Nephron progenitor cell (in vitro differentiated cells): ENCODE results near the gene PHF10.
"Not testable (repeated sequence)": the region's sequence is repeated elsewhere in the genome, so short reads cannot be mapped to it uniquely, and the experiment has no call there.

Source experiments
- DNase-seq: peaks from one replicate; pipeline ENCODE4 v3.0.0; 2021
- H3K27ac Mint-ChIP-seq: 2 replicates; pipeline ENCODE4 v1.8.0; 2021; ENCODE audit warnings: mild to moderate bottlenecking, moderate library complexity, mixed read lengths
- H3K27me3 Mint-ChIP-seq: 2 replicates; pipeline ENCODE4 v1.8.0; 2021; ENCODE audit warnings: mild to moderate bottlenecking, low read depth, mixed read lengths; ENCODE audit not compliant: poor library complexity
- H3K36me3 Mint-ChIP-seq: 2 replicates; pipeline ENCODE4 v1.8.0; 2021; ENCODE audit warnings: low read depth, mixed read lengths
- H3K4me1 Mint-ChIP-seq: 2 replicates; pipeline ENCODE4 v1.8.0; 2021; ENCODE audit warnings: mixed read lengths
- H3K4me3 Mint-ChIP-seq: 2 replicates; pipeline ENCODE4 v1.8.0; 2021; ENCODE audit warnings: mild to moderate bottlenecking, moderate library complexity, mixed read lengths
- H3K9me3 Mint-ChIP-seq: 2 replicates; pipeline ENCODE4 v1.8.0; 2021; ENCODE audit warnings: mild to moderate bottlenecking, moderate library complexity, mixed read lengths
- TF ChIP-seq, protein P1 (sequence below): fragments of 200-600 bp; sonication (generic); IDR thresholded peaks from 2 replicates; pipeline ENCODE4 v1.5.0; 2021; ENCODE audit warnings: antibody characterized with exemption

The PHF10 gene

DNA sequence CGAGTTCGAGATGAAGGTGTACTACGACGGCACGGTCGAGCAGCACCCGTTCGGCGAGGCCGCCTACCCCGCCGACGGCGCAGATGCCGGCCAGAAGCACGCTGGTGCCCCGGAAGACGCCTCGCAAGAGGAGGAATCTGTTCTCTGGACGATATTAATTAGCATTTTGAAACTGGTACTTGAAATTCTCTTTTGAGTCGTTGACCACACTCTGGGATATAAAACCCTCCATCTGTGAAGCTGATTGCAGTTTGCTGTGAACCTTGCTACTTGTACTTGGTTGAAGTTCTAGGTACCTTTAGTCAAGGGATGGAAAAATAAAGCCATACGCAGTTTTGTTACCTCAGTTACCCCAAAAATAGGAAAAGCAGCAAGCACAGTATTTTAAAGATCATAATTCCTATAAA, 21.5 kb downstream of the PHF10 start:
- H3K27ac Mint-ChIP-seq: peak overlapping the region; percentile 84
- H3K4me1 Mint-ChIP-seq: peaks cover 61% of the 10 kb centered on the region
- no peak for DNase-seq
- H3K9me3 Mint-ChIP-seq: peaks cover 8% of the 10 kb centered on the region
- TF ChIP-seq, protein P1, sequence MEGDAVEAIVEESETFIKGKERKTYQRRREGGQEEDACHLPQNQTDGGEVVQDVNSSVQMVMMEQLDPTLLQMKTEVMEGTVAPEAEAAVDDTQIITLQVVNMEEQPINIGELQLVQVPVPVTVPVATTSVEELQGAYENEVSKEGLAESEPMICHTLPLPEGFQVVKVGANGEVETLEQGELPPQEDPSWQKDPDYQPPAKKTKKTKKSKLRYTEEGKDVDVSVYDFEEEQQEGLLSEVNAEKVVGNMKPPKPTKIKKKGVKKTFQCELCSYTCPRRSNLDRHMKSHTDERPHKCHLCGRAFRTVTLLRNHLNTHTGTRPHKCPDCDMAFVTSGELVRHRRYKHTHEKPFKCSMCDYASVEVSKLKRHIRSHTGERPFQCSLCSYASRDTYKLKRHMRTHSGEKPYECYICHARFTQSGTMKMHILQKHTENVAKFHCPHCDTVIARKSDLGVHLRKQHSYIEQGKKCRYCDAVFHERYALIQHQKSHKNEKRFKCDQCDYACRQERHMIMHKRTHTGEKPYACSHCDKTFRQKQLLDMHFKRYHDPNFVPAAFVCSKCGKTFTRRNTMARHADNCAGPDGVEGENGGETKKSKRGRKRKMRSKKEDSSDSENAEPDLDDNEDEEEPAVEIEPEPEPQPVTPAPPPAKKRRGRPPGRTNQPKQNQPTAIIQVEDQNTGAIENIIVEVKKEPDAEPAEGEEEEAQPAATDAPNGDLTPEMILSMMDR: no peak
- H3K27me3 Mint-ChIP-seq: peaks cover 3% of the 10 kb centered on the region
- H3K36me3 Mint-ChIP-seq: peaks cover 20% of the 10 kb centered on the region
- peak overlapping the region; percentile 90 for H3K4me3 Mint-ChIP-seq

DNA sequence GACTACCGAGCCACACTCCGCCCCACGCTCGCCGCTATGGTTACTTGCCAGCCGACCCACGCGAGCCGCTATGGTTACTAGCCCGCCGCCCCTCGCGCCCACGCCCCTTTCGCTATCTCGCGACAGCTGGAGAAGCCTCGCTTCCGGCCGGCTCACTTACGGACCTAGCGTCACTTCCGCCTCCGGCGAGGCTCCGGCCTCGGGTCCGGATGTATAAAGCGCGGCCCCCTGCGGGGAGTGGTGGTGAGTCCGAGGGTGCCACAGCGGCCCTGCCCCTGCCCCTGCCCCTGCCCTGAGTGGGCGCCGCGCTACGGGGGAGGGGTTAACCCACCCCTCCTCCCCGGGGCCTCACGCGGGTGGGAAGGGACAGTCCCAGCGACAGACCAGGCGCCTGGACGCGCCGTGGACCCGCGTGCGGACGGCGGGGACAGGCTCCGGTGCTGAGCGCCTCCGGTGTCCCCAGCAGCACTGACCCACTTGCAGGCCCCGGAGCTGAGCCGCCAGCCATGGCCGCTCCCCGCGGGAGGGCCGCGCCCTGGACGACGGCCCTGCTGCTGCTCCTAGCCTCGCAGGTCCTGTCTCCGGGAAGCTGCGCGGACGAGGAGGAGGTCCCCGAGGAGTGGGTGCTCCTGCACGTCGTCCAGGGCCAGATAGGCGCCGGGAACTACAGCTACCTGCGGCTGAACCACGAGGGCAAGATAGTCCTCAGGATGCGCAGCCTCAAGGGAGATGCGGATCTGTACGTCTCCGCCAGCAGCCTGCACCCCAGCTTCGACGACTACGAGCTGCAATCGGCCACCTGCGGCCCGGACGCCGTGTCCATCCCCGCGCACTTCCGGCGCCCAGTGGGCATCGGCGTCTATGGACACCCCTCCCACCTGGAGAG, 22.1 kb downstream of the PHF10 start, which contains the start of the genes C6orf120 and WDR27:
Gene C6orf120, plus strand, starts transcription at position 173 of the 886 bp plus-strand sequence. Its CDS starts 334 bp downstream, at position 507.
Gene WDR27, minus strand, starts transcription at position 76 of the 886 bp plus-strand sequence. CDS start 13,024 bp downstream, outside the sequence.
- TF ChIP-seq, protein P1: no peak
- Mint-ChIP-seq H3K9me3 (peaks cover 15% of the 10 kb centered on the region), H3K27me3 (peaks cover 5% of the 10 kb centered on the region), H3K36me3 (peaks cover 26% of the 10 kb centered on the region), H3K4me1 (peaks cover 61% of the 10 kb centered on the region), H3K4me3 (peak within 1 kb of the TSS; percentile 96), H3K27ac (peak within 1 kb of the TSS; percentile 88)
- peak; percentile 94 for DNase-seq

DNA sequence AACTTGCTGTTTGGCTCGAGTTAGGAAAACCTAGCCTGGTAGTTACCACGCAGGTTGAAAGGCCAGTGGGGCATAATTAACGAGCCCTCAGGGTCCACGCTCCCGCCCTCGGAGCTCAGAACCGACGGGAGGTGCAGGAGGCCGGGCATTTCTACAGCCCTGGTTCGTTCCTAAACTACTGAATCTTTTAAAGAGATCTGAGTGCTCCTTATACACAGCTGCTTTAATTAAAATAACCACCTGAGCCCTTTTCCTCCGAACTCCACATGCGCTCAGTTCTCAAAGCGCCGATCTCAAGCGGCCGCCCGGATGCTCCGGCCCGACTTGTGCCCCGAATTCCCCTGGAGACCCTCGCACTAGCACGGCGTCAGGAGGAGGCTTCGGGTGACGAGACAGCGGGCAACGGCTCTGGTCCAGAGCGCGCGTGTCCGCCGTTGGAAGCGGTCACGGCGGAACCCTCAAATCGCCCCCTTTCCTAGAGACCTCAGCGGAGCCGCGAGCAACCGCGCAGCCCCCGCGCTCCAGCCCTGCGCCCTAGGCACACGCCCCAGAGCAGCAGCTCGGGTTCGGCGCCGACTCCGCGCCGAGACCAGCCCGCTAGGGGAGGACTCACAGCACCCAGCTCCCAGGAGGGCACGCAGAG, 22.9 kb downstream of the PHF10 start:
- Mint-ChIP-seq H3K9me3 (peaks cover 22% of the 10 kb centered on the region), H3K27ac (peak overlapping the region; percentile 88), H3K4me1 (peaks cover 60% of the 10 kb centered on the region), H3K4me3 (peak overlapping the region; percentile 96), H3K36me3 (peaks cover 33% of the 10 kb centered on the region), H3K27me3 (peaks cover 5% of the 10 kb centered on the region)
- DNase-seq: no peak
- TF ChIP-seq, protein P1: no peak

DNA sequence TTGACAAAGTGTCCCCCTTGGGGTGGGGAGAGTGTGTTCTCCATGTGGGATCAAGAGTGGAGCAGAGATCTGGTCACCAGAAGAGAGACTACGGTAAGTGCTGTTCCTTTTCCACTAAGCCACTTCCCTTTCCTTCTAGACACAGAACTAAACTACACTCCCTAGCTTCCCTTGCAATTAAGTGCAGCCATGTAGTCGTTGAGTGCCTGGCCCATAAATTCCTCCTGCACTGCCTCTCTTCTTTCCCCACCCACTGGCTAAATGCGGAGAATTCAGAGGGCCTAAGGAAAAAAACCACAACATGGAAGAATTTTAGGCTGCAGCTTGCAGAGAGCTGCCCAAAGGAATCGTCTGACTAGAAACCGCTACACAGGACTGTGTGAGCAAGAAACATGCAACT, 24.0 kb downstream of the PHF10 start:
- Mint-ChIP-seq H3K27me3 (peaks cover 5% of the 10 kb centered on the region), H3K27ac (peak overlapping the region; percentile 44), H3K4me3 (peak overlapping the region; percentile 96), H3K4me1 (peaks cover 50% of the 10 kb centered on the region), H3K36me3 (peaks cover 41% of the 10 kb centered on the region), H3K9me3 (peaks cover 34% of the 10 kb centered on the region)
- no peak for DNase-seq
- TF ChIP-seq, protein P1: no peak

DNA sequence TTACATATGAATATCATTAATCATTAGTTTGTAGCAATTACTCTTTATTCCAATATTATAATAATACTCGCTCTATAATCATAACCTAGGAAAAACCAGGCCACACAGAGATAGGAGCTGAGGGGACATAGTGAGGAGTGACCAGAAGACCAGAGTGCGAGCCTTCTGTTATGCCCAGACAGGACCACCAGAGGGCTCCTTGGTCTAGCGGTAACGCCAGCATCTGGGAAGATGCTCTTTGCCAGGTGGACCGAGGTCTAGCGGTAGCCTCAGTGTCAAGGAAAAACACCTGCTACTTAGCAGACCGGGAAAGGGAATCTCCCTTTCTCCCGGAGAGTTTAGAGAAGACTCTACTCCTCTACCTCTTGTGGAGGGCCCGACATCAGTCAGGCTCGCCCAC, 27.2 kb downstream of the PHF10 start:
- not testable (repeated sequence) for H3K4me3 Mint-ChIP-seq, H3K27me3 Mint-ChIP-seq, H3K27ac Mint-ChIP-seq
- peak; percentile 20 for DNase-seq
- Mint-ChIP-seq H3K4me1 (peaks cover 28% of the 10 kb centered on the region), H3K9me3 (peaks cover 61% of the 10 kb centered on the region), H3K36me3 (peaks cover 73% of the 10 kb centered on the region)

DNA sequence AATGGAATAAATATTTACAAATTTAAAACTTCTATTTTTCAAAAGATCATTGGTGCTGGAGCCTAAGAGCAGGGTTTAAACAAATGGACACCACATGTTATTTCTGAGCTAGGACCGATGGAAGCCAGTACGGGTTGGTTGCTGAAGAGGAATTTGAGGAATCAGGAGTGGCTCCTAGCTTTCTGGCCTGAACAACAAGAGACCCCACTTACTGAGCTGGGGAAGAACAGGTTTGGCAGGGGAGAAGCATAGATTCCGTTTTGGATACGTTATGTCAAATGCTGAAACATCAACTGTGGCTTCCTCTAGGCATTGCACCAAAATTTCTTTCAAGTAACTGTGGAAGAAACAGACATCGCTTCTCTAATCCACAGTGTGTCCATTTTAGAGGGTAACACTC, 29.2 kb downstream of the PHF10 start:
- TF ChIP-seq, protein P1: no peak
- Mint-ChIP-seq H3K4me3 (no peak overlapping the region), H3K36me3 (peaks cover 92% of the 10 kb centered on the region), H3K27me3 (peaks cover 5% of the 10 kb centered on the region), H3K9me3 (peaks cover 78% of the 10 kb centered on the region), H3K4me1 (peaks cover 25% of the 10 kb centered on the region), H3K27ac (no peak overlapping the region)
- no peak for DNase-seq
